GM18858 (cell line): ENCODE data around the gene LANCL2.

Experiments used
- ATAC-seq: cut with Tn5 transposase; IDR thresholded peaks from one replicate; pipeline ENCODE4 v1.9.1; 2021; ENCODE audit not compliant: unreplicated experiment

Gene LANCL2

DNA sequence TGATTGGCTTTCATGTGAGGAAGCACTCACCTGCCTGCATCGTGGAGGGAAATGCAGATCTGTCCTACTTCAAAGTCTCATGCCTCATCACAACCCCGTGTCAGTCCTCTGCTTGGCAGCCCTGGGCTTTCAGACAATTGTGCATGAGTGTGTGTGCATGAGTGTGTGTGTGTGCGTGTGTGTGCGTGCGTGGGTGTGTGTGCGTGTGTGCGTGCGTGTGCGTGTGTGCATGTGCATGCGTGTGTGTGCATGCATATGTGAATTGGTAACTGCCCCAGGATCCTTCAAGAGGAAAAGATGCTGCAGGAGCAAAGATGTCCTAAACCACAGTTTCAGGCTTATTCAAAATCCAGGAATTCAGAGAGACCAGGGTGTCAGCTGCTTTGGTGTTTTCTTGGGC, 71.3 kb downstream of the LANCL2 start:
- ATAC-seq, result no peak

DNA sequence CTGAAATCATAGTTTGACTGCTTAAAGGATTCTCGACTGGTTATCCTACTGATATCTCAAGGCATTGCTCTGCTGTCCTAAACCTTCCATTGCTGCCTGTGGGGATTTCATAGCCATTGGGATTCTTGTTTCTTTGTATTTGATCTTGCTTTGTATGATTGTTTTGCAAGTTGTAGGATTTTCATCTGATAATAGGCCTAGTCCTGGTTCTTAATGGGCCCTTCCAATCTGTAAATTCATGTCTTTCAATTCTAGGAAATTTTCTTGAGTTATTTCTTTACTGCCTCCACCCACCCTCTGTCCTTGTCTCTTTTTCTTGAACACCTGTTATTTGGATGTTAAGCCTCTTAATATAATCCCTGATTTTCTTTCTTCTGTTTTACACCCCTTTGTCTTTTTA, 72.2 kb downstream of the LANCL2 start:
- ATAC-seq, result no peak

- ATAC-seq, result no peak
These were observed 73.1 kb downstream of the LANCL2 start for GRCh38 chr7:55438085-55438756.

- ATAC-seq, result no peak
These were observed 73.8 kb downstream of the LANCL2 start for GRCh38 chr7:55438757-55439525.

GRCh38 chr7:55439627-55440026, 74.5 kb downstream of the LANCL2 start:
- no peak for ATAC-seq

DNA sequence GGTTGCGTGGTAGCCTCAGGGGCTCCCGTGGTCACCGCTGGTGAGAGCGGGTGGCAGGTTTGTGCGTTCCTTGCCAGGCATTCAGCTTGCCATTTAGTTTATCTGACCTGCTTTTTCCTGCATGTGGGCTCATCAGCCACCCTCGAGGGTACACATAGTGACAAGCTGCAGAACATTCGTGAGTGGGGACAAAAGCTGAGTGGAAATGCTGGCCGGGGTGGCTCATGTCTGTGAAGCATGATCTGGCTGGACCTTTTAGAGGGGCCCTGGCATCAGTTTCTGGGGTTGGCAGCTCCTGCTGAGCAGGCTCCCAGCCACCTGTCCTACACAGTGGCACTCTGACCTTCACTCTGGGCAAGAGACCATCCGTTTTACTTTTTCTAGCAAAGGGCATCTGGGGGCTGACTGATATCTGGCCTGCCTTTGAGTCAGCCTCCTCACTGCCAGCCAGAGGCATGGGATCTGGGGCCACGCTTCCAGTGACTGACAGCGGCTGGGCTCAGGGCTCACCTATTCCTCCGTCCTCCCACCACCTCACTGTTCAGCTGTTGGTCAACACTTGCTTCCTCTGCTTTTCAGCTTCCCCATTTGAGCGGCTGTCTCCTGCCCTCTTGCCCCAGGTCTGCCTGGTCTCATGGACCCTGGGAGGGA, 75.0 kb downstream of the LANCL2 start:
- no peak for ATAC-seq

DNA sequence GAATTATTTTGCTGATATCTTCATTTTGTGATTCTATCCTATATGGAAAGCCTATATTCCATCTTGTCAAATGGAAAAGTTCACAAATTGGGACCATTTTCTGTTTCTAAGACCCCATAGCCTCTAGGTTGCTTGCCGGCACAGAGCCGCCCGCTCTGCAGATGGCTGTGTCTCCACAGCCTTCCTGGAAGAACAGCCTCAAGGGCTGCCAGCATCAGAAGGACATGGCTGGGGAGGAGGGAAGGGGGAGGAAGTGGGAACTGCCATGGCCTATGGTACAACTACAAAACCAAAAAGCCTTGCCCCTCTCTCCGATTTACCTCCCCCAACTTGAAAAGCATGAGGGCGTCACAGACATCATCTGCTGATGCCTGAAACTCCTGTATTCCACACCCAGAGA, 75.9 kb downstream of the LANCL2 start:
- no peak for ATAC-seq

DNA sequence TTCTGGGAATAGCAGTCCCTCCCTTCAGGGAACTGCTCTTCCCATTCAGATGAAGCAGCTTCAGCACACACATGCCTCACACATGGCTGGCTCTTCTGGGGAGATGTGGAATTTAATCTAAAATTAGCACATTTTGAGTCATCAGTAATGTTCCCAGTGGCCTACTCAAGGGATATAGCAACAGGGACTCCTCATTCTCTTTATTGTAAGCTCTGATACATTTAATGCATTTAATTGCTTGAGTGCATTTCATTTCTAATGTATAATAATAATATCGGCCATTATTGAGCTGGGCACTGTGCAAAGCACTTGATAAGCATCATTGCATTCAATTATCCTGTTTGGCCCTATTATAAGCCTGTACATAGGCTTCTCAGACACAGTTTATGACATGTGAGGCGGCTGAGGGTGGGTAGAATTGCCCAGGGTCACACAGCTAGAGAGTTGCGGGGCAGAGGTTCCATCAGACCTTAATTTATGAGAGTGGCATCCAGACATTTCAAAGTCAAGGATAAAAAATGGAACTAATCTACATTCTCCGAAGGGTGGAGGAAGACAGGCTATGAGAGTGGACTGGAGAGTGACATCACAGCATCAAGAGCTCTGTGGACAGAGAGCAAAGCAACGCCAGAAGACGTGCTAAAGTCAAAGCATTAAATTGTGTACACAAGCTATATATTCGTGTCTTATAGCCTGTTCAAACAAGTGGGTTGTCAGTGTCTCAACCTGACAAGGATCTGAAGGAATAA, 76.8 kb downstream of the LANCL2 start:
- no peak for ATAC-seq

GRCh38 chr7:55444786-55445185, 79.6 kb downstream of the LANCL2 start:
- no peak for ATAC-seq

DNA sequence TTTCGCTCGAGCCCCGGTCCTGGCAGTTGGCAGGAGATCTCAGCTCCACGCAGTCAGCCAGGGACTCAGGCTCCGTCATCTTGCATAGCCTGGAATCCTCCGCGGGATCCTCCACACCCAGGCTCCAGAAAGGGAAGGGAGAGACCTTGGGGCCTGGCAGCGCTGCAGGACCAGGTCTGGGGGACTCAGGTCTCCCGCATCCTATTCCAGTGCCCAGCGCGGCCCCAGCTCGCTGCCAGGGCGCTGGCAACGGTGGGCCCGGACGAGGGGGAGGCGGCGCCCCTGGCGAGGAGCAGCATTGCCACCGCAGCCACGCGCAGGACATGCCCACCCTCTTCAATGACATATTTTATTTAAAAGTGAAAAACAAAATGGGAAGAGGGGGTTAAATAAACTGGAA, 83.4 kb downstream of the LANCL2 start:
- ATAC-seq, result no peak

DNA sequence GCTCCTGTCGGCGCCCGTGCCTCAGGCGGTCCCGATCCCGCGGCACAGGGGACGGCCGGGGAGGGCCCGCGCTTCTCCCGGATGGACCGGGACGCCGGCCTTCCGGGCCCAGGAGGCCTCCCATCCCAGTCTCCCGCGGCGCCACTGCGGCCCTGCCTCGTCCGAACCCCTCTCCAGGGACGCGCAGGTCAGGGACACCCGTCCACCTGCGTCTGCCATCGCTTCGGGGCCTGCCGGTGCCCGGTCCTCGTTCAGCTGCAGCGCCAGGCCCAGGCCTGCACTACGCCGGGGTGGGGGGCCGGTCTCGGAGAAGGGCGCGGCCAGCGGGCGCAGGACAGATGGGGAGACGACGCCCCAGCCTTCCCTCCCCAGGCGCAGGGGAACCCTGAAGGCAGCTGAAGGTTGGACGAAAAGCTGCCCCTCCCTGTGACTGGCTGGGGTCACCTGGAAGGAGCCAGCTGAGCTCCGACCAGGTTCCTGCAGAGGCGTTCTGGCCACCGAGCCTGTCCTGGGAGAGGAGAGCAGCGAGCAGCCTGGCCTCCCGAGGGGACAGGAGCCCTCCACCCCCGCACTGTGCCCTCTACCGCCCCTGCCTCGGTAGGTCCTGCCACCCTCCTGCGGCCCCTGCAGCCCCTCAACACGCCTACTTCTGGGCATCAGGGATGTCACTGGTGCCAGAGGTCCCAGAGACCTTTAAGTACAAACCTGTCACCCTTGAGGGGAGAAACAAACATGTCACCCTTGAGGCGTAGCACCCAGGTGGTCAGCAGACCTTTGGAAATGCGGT, 84.3 kb downstream of the LANCL2 start:
- ATAC-seq, result no peak

- ATAC-seq, result no peak
These were observed 84.9 kb downstream of the LANCL2 start for GRCh38 chr7:55449992-55450535.

GRCh38 chr7:55452971-55453370, 87.8 kb downstream of the LANCL2 start:
- ATAC-seq, result no peak

- ATAC-seq, result no peak
These were observed 92.7 kb downstream of the LANCL2 start for GRCh38 chr7:55457801-55458200.

DNA sequence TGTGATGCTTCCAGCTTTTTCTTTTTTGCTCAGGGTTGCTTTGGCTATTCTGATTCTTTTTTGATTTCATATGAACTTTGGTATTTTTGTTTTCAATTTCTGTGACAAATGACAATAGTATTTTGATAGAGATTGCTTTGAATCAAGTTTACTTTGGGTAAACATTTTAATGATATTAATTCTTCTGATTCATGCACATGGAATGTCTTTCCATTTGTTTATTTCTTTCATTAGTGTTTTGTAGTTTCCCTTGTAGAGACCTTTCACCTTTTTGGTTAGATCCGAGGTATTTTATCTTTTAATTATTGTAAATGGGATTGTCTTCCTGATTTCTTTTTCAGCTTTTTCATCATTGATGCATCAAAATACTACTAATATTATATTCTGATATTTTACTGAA, 93.2 kb downstream of the LANCL2 start:
- ATAC-seq, result no peak

- no peak for ATAC-seq
These were observed 98.6 kb downstream of the LANCL2 start for GRCh38 chr7:55463686-55464262.

DNA sequence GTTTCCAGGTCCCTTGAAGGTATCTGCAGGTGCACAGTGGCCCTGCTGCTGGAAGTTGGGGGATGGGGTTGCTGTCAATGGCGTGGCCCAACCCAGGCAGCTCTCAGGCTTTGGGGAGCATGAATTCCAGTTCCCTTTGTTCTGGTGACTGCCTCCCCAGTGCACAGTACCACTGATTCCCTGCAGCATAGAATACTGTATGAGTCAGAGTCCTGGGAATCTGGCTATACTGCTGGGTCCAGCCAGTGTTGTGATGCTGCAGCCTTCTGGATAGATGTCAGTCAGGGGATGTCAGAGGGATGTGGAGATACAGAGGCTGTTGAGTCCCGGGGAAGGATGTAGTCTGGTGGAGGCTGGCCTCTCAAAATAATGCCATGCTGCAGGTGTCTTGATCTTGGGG, 99.3 kb downstream of the LANCL2 start:
- ATAC-seq, result no peak

DNA sequence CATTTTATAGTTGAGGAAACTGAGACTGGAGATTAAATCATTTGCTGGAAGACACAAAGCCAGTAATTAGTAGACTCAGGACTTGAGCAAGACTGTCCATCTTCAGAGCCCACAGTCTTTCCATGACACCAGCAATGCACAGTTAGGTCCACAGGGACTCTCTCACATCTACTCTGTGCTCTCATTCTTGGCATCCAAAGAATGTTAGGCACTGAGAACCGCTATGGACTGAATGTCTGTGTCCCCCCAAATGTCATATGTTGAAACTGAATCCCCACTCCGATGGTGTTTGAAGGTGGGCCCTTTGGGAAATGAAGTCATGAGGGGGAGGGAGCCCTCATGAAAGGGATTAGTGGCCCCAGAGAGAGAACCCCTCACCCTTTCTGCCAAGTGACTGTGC, 100.6 kb downstream of the LANCL2 start:
- no peak for ATAC-seq

- no peak for ATAC-seq
These were observed 102.0 kb downstream of the LANCL2 start for GRCh38 chr7:55467047-55467593.

DNA sequence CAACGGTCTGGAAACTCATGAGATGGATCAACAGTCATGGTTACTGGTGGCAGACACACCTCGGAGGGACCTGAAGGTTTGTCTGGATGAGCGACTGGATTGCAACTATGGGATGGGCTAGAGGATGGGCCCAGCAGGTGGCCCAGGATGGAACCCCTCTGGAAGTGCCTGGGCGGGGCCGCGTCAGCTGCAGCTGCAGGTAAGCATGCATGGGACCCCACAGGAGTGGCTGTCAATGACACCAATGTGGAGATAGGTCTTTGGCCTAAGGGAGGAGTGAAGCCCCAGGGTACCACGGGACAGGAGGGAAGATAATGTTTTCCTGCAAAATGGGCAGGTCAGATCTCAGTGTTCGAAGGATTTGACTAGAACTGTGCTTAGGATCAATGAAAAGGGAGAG, 103.4 kb downstream of the LANCL2 start:
- no peak for ATAC-seq
